Glutamatergic neuron (in vitro differentiated cells): ENCODE data around the gene RPS19BP1. TPM values are rescaled to one million over a fixed set of nuclear protein-coding genes. Genes with fewer than 3 reads are reported as not detected.
A peak's percentile ranks its signal among the peaks of the same experiment; 100 is the strongest.

Source experiments
- DNase-seq: peaks from one replicate; pipeline ENCODE4 v3.0.0; 2022
- H3K27ac Mint-ChIP-seq: one replicate; pipeline ENCODE4 v1.8.0; 2020; ENCODE audit warnings: mild to moderate bottlenecking, mixed read lengths, inconsistent platforms; ENCODE audit not compliant: unreplicated experiment
- H3K27me3 Mint-ChIP-seq: one replicate; pipeline ENCODE4 v1.8.0; 2020; ENCODE audit warnings: mild to moderate bottlenecking, moderate library complexity, mixed read lengths, inconsistent platforms; ENCODE audit not compliant: unreplicated experiment
- H3K36me3 Mint-ChIP-seq: one replicate; pipeline ENCODE4 v1.8.0; 2020; ENCODE audit warnings: mild to moderate bottlenecking, mixed read lengths, inconsistent platforms; ENCODE audit not compliant: unreplicated experiment
- H3K4me1 Mint-ChIP-seq: one replicate; pipeline ENCODE4 v1.8.0; 2020; ENCODE audit warnings: mild to moderate bottlenecking, low read depth, mixed read lengths, inconsistent platforms; ENCODE audit not compliant: unreplicated experiment
- H3K4me3 Mint-ChIP-seq: one replicate; pipeline ENCODE4 v1.8.0; 2020; ENCODE audit warnings: mild to moderate bottlenecking, mixed read lengths, inconsistent platforms; ENCODE audit not compliant: unreplicated experiment
- H3K9me3 Mint-ChIP-seq: one replicate; pipeline ENCODE4 v1.8.0; 2020; ENCODE audit warnings: mild to moderate bottlenecking, moderate library complexity, mixed read lengths, inconsistent platforms; ENCODE audit not compliant: unreplicated experiment
- CTCF ChIP-seq: fragments of 200-600 bp; sonication (generic); IDR thresholded peaks from one replicate; pipeline ENCODE4 v1.5.0; 2021; ENCODE audit not compliant: partially characterized antibody, unreplicated experiment
- total RNA-seq: library from RNA; stranded (reverse); fragmentation: NEBNext Ultra II Directional; extraction: Animal tissue kit (Norgen Biotek cat#: 25700); gene quantifications from one replicate; pipeline ENCODE4 v1.2.1, GENCODE V29; 2021; ENCODE audit not compliant: unreplicated experiment

The RPS19BP1 gene
- total RNA-seq, 1 donor from 2014 or later: 59.6 TPM

- H3K27ac Mint-ChIP-seq: no peak overlapping the region
- no peak for TF ChIP-seq CTCF
- H3K27me3 Mint-ChIP-seq: no peaks in the 10 kb centered on the region
- H3K9me3 Mint-ChIP-seq: peaks cover 7% of the 10 kb centered on the region
- H3K36me3 Mint-ChIP-seq: peaks cover 8% of the 10 kb centered on the region
- H3K4me1 Mint-ChIP-seq: no peaks in the 10 kb centered on the region
- H3K4me3 Mint-ChIP-seq: no peak overlapping the region
- no peak for DNase-seq
Observed at GRCh38 chr22:39567135-39567946, 34.8 kb upstream of the RPS19BP1 start.

- DNase-seq: no peak
- H3K27ac Mint-ChIP-seq: peak overlapping the region; percentile 45
- peaks cover 7% of the 10 kb centered on the region for H3K9me3 Mint-ChIP-seq
- H3K27me3 Mint-ChIP-seq: no peaks in the 10 kb centered on the region
- H3K4me1 Mint-ChIP-seq: no peaks in the 10 kb centered on the region
- peaks cover 8% of the 10 kb centered on the region for H3K36me3 Mint-ChIP-seq
- no peak for TF ChIP-seq CTCF
- no peak overlapping the region for H3K4me3 Mint-ChIP-seq
Observed at GRCh38 chr22:39565414-39565944, 32.9 kb upstream of the RPS19BP1 start.

GRCh38 chr22:39563571-39564428, 31.3 kb upstream of the RPS19BP1 start:
- Mint-ChIP-seq H3K36me3 (peaks cover 8% of the 10 kb centered on the region), H3K4me3 (no peak overlapping the region), H3K4me1 (no peaks in the 10 kb centered on the region), H3K27me3 (no peaks in the 10 kb centered on the region), H3K27ac (no peak overlapping the region), H3K9me3 (peaks cover 7% of the 10 kb centered on the region)
- TF ChIP-seq CTCF: no peak
- DNase-seq: no peak

GRCh38 chr22:39562839-39563489, 30.4 kb upstream of the RPS19BP1 start:
- no peak overlapping the region for H3K27ac Mint-ChIP-seq
- TF ChIP-seq CTCF: no peak
- H3K4me1 Mint-ChIP-seq: no peaks in the 10 kb centered on the region
- H3K27me3 Mint-ChIP-seq: peaks cover 3% of the 10 kb centered on the region
- peaks cover 8% of the 10 kb centered on the region for H3K36me3 Mint-ChIP-seq
- peaks cover 7% of the 10 kb centered on the region for H3K9me3 Mint-ChIP-seq
- DNase-seq: no peak
- no peak overlapping the region for H3K4me3 Mint-ChIP-seq
